Skeletal muscle tissue (tissue), 4 donors: ENCODE data around the gene NAV2. TPM values are rescaled to one million over a fixed set of nuclear protein-coding genes. Genes with fewer than 3 reads are reported as not detected.

Experiments
- H3K27ac ChIP-seq: one replicate; pipeline ENCODE4 v1.7.0; 2013; ENCODE audit warnings: mild to moderate bottlenecking, low read depth, low read length, inconsistent platforms
- H3K27me3 ChIP-seq, 3 donors: one replicate each; pipeline ENCODE4 v1.7.0; 2013; ENCODE audit warnings: low read length in 3 of 3; ENCODE audit not compliant: control insufficient read depth in 3 of 3, insufficient read depth in 3 of 3
- H3K36me3 ChIP-seq, 3 donors: one replicate each; pipeline ENCODE4 v1.7.0; 2013; ENCODE audit warnings: low read length in 3 of 3; ENCODE audit not compliant: control insufficient read depth in 3 of 3, insufficient read depth in 3 of 3
- H3K4me1 ChIP-seq, 3 donors: one replicate each; pipeline ENCODE4 v1.7.0; 2013; ENCODE audit warnings: low read length in 3 of 3, mild to moderate bottlenecking in 3 of 3; ENCODE audit not compliant: control insufficient read depth in 3 of 3, insufficient read depth in 3 of 3
- H3K4me3 ChIP-seq, 3 donors: one replicate each; pipeline ENCODE4 v1.7.0; 2013; ENCODE audit warnings: low read length in 3 of 3
- H3K9ac ChIP-seq, 3 donors: one replicate each; pipeline ENCODE4 v1.7.0; 2013; ENCODE audit warnings: low read length in 3 of 3, mild to moderate bottlenecking in 3 of 3, moderate library complexity in 2 of 3, low read depth in 1 of 3
- H3K9me3 ChIP-seq, 3 donors: one replicate each; pipeline ENCODE4 v1.7.0; 2013; ENCODE audit warnings: low read length in 3 of 3; ENCODE audit not compliant: control insufficient read depth in 3 of 3
- total RNA-seq: library from RNA; depleted of rRNA; stranded (reverse); fragments of >200 nt; gene quantifications from one replicate; pipeline ENCODE4 v1.2.3, GENCODE V29; 2014
- donor health status: Osteomylitis.

NAV2 gene
- total RNA-seq, 1 donor from 2014 or later = 43.3 TPM

DNA sequence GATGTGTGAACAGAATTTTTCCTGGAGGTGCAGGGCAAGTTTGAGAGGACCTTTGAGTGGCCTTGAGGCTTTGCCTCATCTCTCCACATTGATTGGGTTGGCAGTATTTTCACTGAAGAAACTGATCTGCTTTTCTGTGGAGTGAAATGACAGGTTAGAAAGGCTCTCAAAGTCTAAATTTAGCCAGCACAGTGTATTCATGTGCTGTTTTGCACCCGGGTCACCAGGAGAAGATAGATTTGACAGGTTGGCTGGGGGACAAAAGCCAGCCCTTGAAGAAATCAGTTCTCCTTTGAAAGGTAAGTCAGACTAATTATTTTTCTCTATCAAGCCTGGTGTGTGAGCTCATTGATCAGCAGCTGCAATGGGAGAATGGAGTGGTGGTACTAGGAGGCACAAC lies 294.7 kb downstream of the NAV2 start:
- H3K36me3 ChIP-seq = no peaks in the 10 kb centered on the region
- H3K9ac ChIP-seq = no peak overlapping the region
- no peaks in the 10 kb centered on the region for H3K27me3 ChIP-seq
- H3K4me3 ChIP-seq = no peak overlapping the region
- no peaks in the 10 kb centered on the region for H3K9me3 ChIP-seq
- peaks cover 4 to 7% (median 6%) of the 10 kb centered on the region in 3 donors for H3K4me1 ChIP-seq
- no peak overlapping the region for H3K27ac ChIP-seq

DNA sequence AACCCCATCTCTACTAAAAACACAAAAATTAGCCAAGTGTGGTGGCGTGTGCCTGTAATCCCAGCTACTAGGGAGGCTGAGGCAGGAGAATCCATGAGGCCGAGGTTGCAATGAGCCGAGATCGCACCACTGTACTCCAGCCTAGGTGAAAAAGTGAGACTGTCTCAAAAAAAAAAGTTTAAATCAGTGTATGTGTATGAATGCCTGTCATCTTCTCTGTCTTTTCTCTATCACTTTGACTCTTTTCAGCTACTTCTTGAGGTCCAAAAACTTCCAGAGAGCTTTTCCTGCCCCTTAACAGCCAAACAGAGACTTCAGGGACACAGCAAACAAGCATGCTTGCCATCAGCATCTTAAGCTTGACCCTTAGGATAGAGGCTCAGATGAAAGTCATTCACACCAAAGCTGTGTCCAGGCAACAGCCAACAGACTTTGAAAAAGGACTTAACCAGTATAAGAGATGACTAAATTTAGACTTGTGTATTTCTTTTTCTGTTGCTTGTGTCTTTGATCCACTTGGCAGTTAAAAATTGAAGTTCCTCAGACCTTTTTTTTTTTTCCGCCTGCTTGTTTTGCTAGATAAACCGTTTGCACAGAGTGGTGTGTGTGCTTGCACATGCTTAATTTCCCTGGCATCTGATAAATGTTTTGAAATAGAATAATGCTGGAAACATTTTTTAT lies 295.7 kb downstream of the NAV2 start:
- Histone ChIP-seq H3K27ac (no peak overlapping the region), H3K4me3 (no peak overlapping the region), H3K36me3 (no peaks in the 10 kb centered on the region), H3K27me3 (no peaks in the 10 kb centered on the region), H3K9me3 (no peaks in the 10 kb centered on the region), H3K9ac (no peak overlapping the region), H3K4me1 (peaks cover 4 to 9% (median 6%) of the 10 kb centered on the region in 3 donors)

DNA sequence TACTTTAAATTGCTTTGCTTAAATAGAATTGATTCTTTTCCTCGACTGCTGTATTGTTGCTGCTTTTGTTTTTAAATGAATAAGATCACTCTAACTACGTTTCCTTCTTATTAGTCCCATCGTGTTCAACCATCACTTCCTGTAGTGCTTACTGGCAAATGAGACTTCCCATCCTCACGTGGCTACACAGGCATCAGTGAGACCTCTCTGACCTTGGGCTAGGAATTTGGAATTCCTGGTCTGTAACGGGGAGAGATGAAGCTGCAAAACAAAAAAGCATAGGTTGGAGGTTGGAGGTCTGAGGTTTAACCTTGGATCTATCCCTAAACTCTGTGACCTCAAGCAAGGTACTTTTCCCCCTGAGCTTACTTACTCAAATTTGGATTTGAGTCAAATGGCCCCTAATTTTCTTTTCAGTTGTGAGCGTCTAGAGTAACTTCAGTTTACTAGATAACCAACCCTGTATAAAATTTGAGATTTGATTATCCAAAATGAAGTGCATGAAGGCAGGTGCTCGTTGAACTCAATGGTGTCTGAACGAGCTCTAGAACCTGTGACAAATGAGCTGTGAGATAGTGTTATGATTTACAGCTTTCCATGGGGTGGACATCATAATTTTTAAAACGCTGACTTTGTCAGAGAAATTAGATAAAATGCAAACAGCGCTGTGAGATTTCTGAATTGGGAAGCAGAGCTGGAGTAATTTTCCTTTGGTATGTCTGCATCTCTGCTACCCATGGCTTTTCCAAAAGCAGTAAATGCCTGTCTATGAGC lies 296.4 kb downstream of the NAV2 start:
- no peak overlapping the region for H3K4me3 ChIP-seq

DNA sequence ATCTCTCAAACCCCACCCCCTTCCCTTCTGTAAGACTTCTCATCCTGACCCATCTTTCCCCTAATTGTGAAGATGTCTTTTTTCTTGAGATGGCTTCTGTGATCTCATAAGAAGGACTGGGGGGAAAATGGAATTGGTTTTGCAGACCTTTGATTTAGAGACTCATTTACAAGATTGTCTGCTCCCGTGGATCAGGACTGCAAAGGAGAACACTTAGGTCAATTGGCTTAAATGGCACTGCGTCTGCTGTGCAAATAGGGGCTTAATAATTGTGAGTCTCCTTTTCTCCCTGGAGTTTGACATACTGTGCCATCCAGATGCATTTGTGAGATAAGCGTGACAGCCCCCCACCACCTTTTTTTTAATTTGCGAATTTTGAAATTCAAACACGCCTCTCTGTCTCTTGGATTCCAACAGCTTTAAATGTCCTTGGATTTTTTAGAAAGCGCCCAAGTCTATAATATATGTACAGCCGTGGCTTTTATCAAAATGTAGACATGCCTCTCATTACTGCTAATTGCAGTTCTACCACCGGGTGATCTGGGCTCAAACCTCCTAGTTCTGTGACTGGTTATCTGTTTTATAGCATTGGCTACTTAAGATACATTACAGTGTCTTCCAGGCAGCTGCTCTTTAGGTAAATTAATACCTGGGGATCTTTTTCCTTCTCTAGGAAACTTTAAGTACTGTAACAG lies 297.7 kb downstream of the NAV2 start:
- no peak overlapping the region for H3K9ac ChIP-seq
- peaks cover 10 to 13% (median 10%) of the 10 kb centered on the region in 3 donors for H3K4me1 ChIP-seq
- H3K36me3 ChIP-seq = no peaks in the 10 kb centered on the region
- no peak overlapping the region for H3K4me3 ChIP-seq
- no peaks in the 10 kb centered on the region for H3K9me3 ChIP-seq
- no peak overlapping the region for H3K27ac ChIP-seq
- no peaks in the 10 kb centered on the region for H3K27me3 ChIP-seq

More for the DNA sequence above, 296.4 kb downstream of the NAV2 start:
- H3K27ac ChIP-seq = no peak overlapping the region
- H3K4me1 ChIP-seq = peaks cover 8 to 12% (median 9%) of the 10 kb centered on the region in 3 donors
- H3K27me3 ChIP-seq = no peaks in the 10 kb centered on the region
- H3K9ac ChIP-seq = no peak overlapping the region
- H3K9me3 ChIP-seq = no peaks in the 10 kb centered on the region
- H3K36me3 ChIP-seq = no peaks in the 10 kb centered on the region

DNA sequence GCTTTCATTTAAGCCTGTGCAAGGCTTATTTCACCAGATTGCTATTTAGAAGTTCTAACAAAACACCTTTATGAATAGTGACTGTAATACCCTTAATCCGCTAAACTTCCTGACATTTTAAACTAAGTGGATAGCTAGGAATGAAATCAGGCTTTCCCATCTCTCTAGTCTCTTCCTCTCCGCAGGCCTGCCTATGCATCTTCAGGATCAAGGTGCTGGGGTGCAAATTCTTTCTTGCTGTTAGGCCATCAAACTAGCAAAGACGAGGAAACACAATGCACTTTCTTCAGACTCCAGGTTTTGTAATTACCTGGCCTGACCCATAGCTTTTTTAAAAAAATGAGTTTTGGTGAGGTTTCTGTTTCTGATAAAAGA lies 298.2 kb downstream of the NAV2 start:
- no peak overlapping the region for H3K27ac ChIP-seq
- H3K36me3 ChIP-seq = no peaks in the 10 kb centered on the region
- no peak overlapping the region for H3K9ac ChIP-seq
- no peaks in the 10 kb centered on the region for H3K27me3 ChIP-seq
- peaks cover 10 to 13% (median 10%) of the 10 kb centered on the region in 3 donors for H3K4me1 ChIP-seq
- no peak overlapping the region for H3K4me3 ChIP-seq
- H3K9me3 ChIP-seq = no peaks in the 10 kb centered on the region

DNA sequence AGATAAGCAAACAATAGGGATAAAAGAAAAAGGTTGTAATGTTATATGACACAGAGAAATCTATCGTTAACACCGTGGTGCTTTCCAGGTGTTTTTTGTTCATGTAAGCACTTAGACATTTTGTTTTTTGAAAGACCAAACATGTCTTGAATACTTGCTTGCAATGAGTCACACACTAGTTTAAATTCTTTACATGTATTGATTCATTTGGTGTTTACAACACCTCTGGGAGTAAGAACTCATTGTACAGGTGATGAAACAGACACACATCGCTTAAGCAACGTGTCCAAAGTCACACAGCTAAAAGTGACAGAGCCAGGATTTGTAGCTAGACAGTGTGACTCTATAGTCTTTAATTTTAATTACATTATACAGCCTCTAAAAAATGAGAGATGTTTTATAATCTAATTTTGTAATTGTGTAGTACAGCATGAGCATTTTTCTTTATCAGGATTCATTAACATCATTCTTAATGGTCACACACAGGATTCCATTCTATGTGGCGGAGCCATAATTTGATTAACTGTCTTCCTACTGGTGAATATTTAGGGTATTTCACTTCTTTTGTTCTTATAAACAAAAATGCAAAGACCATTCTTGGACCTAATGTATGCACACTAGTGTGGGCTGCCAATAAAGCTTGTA lies 298.8 kb downstream of the NAV2 start:
- Histone ChIP-seq H3K9me3 (no peaks in the 10 kb centered on the region), H3K36me3 (no peaks in the 10 kb centered on the region), H3K9ac (no peak overlapping the region), H3K27ac (no peak overlapping the region), H3K4me3 (no peak overlapping the region), H3K4me1 (peaks cover 10 to 13% (median 13%) of the 10 kb centered on the region in 3 donors), H3K27me3 (no peaks in the 10 kb centered on the region)

DNA sequence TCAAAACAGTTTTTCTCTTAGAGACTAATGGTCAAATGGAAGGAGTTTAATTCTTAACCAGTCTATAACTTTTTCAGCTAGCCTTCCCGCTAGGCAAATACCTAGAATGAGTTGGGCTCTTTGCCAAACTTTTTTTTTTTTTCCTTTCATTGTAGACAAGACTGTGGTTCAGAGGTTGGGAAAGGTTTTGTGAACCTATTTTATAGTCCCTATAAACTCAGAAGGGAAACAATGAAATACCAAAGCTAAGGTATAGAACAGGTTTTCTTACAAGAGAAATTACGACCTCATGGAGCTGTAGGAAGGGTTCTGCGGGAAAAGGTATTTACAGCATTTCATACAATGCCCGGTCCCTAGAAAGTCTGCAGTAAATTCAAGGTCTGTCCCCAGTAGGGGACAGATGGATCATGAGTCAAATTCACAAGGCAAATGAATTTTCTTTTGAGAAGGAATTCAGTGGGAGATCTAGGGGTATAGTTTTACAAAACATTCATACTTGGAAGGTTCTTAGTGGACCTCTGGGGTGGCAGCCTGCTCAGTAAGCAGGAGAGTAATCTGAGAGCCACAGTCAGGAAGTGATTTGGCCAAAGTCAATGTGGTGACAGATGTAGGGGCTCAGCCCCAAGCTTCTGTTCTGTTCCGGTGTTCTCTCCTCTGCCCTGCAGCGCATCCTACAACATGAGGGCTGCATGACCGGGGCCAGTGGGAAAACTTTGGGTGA lies 300.9 kb downstream of the NAV2 start:
- H3K36me3 ChIP-seq = no peaks in the 10 kb centered on the region
- H3K9me3 ChIP-seq = no peaks in the 10 kb centered on the region
- H3K9ac ChIP-seq = peak overlapping the region in 1 of 3 donors; percentile 1
- no peak overlapping the region for H3K27ac ChIP-seq
- no peaks in the 10 kb centered on the region for H3K27me3 ChIP-seq
- peak overlapping the region in 1 of 3 donors; percentile 24 for H3K4me3 ChIP-seq
- peaks cover 6 to 13% (median 11%) of the 10 kb centered on the region in 3 donors for H3K4me1 ChIP-seq

DNA sequence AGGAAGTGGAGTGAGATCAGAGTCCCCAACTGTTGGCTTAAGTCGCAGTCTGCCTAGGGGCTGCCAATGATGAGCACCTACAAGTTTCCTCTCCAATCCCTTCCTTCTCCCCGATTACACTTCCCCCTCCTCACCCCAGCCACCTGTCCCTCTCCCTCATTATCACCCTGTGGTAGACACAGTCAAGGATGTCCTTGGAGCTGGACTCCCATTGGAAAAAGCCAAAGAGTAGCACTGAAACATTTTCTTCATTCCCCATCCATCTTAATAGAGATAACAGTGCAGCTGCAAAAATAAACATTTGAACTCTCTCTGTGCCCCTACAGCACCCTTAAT lies 301.4 kb downstream of the NAV2 start:
- Histone ChIP-seq H3K27me3 (no peaks in the 10 kb centered on the region), H3K4me3 (peak overlapping the region in 1 of 3 donors; percentile 24), H3K36me3 (no peaks in the 10 kb centered on the region), H3K9ac (no peak overlapping the region), H3K9me3 (no peaks in the 10 kb centered on the region), H3K4me1 (peaks cover 6 to 13% (median 11%) of the 10 kb centered on the region in 3 donors), H3K27ac (no peak overlapping the region)

DNA sequence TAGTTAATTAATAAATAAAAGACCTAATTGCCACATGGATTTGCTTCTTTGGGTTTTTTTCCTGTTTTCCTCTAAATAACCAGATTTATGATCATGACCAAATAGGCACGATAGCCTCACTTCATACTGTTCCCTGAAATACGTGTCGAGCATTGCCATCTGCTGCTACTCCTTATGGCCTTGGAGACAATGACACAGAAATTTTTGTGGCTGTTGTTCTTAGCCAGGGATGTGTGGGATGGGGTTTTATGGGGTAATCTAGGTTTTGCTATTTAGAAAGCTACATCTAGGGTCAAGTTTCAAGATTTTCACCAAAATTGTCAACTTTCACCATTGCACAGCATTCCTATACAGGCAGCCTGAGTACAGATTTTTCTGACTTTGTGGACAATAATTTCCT lies 302.5 kb downstream of the NAV2 start:
- Histone ChIP-seq H3K27ac (no peak overlapping the region), H3K27me3 (no peaks in the 10 kb centered on the region), H3K9ac (no peak overlapping the region), H3K9me3 (no peaks in the 10 kb centered on the region), H3K36me3 (no peaks in the 10 kb centered on the region), H3K4me1 (peaks cover 6 to 13% (median 11%) of the 10 kb centered on the region in 3 donors), H3K4me3 (no peak overlapping the region)
